ENCODE measurements around the gene ROBO4.

The ROBO4 gene

GRCh38 chr11:124918950-124919349, 21.3 kb upstream of the ROBO4 start, which contains the start of gene HEPN1:
Gene HEPN1, plus strand, starts transcription at chr11:124919250.
- DNase-seq: no peak

DNA sequence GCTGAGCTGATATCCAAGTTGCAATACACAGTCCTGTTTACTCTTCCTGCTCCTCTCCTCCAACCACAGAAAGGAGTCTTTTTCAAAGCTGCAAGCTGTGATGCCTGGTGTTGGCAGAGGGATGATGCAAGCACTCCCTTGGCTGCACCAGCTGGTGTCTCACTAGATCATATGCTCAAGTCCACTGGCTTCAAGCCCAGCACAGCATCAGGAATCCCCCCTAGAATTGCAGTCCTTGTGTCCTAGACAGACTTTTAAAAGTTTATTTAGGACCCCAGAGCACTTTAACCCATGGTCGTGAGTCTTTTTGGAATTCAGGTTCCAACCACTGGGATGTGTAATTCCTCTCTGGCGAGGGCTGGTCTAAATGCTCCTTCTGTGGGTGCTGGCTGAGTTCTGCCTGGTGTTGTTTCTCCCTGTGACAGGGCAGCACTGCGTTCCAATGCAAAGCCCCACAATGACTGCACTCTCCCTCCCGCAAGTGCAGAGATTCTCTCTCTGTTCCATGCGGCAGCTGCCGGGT, 19.5 kb upstream of the ROBO4 start:
- no peak for DNase-seq

- no peak for DNase-seq
These were observed 18.7 kb upstream of the ROBO4 start for GRCh38 chr11:124916370-124916710.

DNA sequence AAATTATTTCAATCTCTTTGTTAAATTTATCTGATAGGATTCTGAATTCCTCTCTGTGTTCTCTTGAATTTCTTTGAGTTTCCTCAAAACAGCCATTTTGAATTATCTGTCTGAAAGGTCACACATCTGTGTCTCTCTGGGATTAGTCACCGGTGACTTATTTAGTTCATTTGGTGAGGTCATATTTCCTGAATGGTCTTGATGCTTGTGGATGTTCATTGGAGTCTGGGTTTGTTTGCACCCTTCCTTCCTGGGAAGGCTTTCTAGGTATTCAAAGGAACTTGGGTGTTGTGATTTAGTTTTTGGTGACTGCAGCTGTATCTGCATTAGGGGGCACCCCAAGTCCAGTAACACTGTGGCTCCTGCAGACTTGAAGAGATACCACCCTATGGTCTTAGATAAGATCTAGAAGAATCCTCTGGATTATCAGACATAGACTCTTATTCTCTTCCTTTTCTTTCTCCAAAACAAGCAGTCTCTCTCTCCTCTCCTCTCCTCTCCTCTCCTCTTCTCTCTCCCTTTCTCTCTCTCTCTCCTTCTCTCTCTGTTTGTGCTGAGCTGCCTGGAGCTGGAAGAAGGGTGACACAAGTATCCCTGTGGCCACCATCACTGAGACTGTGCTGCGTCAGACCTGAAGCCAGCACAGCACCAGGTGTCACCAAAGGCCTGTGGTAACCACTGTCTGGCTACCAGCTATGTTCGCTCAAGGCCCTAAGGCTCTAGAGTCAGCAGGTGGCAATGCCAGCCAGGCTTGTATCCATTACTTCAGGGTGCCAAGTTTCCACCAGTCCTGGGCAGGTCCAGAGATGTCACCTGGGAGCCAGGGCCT, 18.1 kb upstream of the ROBO4 start:
- peak in 1 of 2 donors; percentile 19 for DNase-seq

GRCh38 chr11:124902616-124903015, 5.0 kb upstream of the ROBO4 start:
- no peak for DNase-seq

- DNase-seq: no peak
These were observed 2.8 kb upstream of the ROBO4 start for GRCh38 chr11:124900464-124900863.

GRCh38 chr11:124899383-124900145, 1.9 kb upstream of the ROBO4 start:
- no peak for DNase-seq

- DNase-seq: no peak
These were observed 1.0 kb upstream of the ROBO4 start for GRCh38 chr11:124898711-124899110.

- DNase-seq: no peak
These were observed 607 bp upstream of the ROBO4 start for GRCh38 chr11:124898263-124898680.

DNA sequence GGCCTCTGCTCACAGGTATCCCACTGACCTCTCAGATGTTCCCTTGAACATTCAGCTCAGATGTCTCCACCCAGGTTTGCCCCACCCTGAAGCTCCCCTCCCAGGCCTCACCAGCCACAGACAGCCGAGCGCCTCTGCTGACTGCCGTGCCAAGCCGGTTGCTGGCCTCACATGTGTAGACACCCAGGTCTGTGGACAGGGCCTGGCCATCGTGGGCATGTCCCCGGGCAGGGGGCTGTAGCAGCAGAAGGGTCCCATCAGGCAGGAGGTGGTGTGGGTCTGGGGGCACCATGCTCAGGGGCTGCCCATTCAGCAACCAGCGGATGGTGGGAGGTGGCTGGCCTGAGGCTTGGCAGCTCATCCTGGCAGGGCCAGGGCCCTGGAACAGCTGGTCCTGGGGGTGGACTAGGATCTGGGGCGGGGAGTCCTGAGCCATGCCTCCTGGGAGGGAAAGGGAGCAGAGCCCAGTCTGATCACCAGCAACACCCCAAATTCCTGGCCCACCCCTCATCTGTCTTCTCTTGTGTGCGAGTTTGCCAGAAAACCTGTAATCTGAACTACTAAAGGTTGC, 759 bp downstream of the ROBO4 start:
- no peak for DNase-seq

GRCh38 chr11:124896071-124896750, 1.5 kb downstream of the ROBO4 start:
- no peak for DNase-seq

DNA sequence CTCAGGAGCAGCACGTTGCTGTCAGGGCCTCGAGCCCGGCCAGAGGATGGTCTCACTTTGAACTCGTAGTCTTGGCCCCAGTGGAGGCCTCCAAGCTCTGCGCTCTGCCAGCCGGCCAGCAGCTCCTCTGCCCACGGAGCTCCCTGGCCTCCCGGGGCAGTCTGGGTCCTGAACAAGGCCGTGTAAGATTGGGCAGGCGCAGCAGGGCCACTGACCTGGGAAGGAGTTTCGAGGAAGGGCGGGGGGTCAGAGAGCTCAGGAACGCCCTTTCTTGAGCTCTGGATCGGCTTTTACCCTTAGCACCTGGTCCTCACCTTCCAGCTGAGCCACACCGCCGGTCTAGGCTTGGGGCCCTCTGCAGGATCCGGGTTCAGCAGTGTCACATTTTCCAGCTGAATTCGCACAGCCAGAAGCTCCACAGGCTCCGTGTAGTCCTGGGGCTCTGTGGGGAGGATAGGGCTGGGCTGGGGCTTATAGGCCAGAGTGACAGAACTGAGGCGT, 2.1 kb downstream of the ROBO4 start:
- no peak for DNase-seq

DNA sequence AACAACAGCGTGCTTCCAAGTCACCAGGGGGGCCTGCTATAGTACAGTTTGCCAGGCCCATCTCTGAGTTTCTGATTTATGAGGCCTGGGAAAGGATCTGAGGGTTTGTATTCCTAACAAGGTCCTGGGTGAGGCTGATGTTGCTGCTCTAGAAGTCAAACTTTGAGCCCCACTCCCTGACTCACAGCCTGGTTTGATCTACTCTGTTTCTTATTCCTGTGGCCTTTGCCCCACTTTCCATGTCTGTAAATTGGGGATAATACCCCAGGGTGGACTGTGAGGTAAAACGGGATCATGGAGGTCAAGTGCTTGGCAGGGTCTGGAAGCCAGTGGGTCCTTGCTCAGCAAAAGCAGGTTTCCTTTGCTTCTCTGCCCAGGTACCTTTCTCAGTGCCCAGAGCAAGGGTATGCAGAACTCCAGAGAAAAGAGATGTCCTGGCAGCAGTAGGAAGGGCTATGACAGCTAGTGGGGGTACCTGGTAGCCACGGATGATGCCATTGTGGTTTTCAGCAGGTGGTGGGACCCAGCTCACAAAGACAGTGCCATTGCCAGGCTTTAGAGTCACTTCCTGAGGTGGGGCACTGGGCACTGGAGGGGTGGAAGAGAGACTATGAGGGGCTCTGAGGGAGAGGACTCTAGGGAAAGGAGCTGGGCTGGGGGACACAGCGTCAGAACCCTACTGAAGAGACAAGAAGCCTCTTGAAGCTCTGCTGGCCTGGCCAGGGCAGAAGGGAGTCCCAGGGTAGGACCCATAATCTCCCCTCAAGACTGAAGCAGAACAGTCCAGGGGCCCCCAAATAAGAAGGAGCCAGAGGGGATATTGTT, 2.8 kb downstream of the ROBO4 start:
- DNase-seq: no peak

DNA sequence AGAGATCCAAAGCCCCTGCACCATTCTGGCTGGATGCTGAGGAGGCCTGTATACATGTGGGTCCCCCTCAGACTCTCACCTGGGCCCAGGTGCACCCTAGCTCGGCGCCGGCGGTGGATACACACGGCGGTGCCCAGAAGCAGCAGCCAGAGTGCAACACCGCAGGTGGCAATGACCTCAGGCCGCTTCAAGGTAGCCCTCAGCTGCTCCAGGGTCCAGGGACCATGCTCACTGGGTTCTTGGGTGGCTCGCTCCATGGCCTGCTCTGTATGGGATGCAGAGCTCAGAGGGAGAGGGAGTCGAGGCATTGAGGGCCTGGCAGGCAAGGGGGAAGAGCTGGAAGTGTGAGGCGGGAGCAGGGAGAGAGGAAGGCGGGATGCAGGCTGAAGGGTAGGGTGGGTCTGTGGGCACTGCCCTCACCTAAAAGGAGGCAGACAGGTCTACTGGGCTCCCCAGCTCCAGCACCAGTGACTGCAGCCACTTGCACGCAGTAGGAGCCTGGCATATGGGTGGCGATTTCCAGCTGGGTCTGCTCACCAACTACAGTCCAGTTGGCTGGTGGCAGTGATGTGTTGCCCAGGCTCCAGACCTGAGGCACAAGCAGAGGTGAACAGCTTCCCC, 3.8 kb downstream of the ROBO4 start:
- no peak for DNase-seq

DNA sequence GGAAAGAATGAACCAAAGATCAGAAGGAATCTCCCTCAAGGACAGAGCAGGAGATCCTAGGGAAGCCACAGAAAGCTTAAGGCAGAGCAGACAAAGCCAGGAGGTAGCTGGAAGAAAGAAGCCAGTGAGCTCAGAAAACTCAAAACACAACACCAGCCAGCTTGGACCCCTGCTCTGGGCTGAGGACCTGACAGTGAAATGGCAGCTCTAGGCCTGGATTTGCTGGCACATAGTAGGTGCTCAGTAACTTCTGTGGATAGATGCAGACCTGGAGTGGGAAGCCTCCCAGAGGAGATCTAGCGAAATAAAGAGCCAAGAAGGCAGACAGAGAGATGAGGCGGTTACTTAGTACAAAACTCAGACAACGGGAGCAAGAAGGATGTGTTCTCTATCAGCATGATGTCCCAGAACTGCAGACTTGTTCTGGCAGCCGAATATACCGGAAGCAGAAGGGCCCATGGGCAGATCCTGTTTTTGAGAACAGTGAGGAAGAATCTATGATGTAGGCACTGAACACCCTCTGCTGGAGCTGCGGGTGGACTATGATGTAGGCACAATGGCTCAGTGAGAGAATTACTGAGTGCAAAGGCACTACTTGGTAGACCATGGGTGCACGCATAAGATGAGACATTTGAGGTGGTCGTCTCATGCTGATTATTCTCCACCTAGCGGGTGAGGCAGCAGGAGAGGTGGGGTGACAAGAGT, 4.8 kb downstream of the ROBO4 start:
- no peak for DNase-seq

- DNase-seq: no peak
These were observed 5.5 kb downstream of the ROBO4 start for GRCh38 chr11:124892146-124892545.

- no peak for DNase-seq
These were observed 6.2 kb downstream of the ROBO4 start for GRCh38 chr11:124891373-124891861.

DNA sequence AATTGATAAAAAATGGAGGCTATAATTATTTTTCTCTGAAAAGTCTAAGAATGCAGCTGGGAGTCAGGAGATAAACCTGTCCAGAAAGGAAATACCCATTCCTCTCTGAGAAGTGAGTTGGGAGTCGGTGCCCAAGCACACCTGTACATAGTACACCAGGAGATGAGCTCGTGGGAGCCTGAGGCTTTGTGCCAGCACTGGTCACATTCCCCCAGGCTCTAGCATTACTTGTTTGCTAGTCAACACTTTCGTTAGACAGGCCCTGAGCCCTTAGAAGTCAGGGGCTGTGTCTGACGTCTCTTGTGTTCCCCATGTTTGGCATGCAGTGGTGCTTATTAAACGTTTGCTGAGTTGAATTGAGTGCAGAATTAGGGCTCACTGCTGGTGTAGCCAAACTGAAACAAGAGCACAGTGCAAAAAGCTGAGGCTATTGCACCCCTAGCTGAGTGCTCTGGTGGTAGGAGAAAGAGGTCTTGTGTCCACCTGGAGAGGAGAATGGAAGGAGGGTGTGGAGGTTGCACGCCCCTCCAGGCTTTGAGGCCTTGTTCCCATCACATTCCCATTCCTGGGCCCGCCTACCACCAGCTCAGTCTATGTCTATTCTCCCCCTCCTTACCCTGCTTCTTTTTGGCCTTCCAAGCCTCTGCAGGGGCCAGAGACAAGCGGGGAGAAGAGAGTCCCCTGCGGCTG, 6.8 kb downstream of the ROBO4 start:
- no peak for DNase-seq

GRCh38 chr11:124890151-124890550, 7.5 kb downstream of the ROBO4 start:
- DNase-seq: no peak
